SJSA1 (cell line): ENCODE data around the gene MACROH2A1. TPM values are rescaled to one million over a fixed set of nuclear protein-coding genes. Genes with fewer than 3 reads are reported as not detected.

Experiments used
- DNase-seq, 2 experiments: peaks; one replicate each; pipeline ENCODE4 v3.0.0-alpha.2; 2015 to 2020; ENCODE audit warnings: low spot score in 2 of 2, low read depth in 1 of 2
- H3K27ac ChIP-seq: fragments of 250-450 bp; sonication (Bioruptor Pico); 2 replicates; pipeline ENCODE4 v1.5.1; 2020; ENCODE audit warnings: mild to moderate bottlenecking, moderate library complexity
- H3K27me3 ChIP-seq: fragments of 250-450 bp; sonication (Bioruptor Pico); replicated peaks from 2 replicates; pipeline ENCODE4 v1.5.1; 2020; ENCODE audit warnings: mild to moderate bottlenecking, moderate library complexity
- H3K36me3 ChIP-seq: fragments of 250-450 bp; sonication (Bioruptor Pico); 2 replicates; pipeline ENCODE4 v1.5.1; 2020; ENCODE audit warnings: mild to moderate bottlenecking
- H3K4me1 ChIP-seq: fragments of 250-450 bp; sonication (Bioruptor Pico); replicated peaks from 2 replicates; pipeline ENCODE4 v1.6.1; 2021; ENCODE audit warnings: mild to moderate bottlenecking
- H3K4me3 ChIP-seq: fragments of 250-450 bp; sonication (Bioruptor Pico); 2 replicates; pipeline ENCODE4 v1.5.1; 2020; ENCODE audit warnings: mild to moderate bottlenecking
- H3K9me3 ChIP-seq: fragments of 250-450 bp; sonication (Bioruptor Pico); replicated peaks from 2 replicates; pipeline ENCODE4 v1.5.1; 2020; ENCODE audit warnings: mild to moderate bottlenecking
- total RNA-seq: library from RNA; depleted of rRNA; stranded (reverse); fragments of >200 nt; shearing (Covaris generic); gene quantifications from 2 replicates; pipeline ENCODE4 v1.2.3, GENCODE V29; 2014

MACROH2A1 gene
- total RNA-seq, 1 experiment from 2014 or later = 337 TPM

GRCh38 chr5:135386886-135387628 is 12.0 kb downstream of the MACROH2A1 start:
- Histone ChIP-seq H3K9me3 (no peaks in the 10 kb centered on the region), H3K27ac (peak overlapping the region; percentile 1; the same call in 1 of the 2 replicates), H3K36me3 (peaks cover 90% of the 10 kb centered on the region), H3K4me3 (no peak overlapping the region), H3K27me3 (no peaks in the 10 kb centered on the region), H3K4me1 (peaks cover 27% of the 10 kb centered on the region)
- DNase-seq = peak in 1 of 2 experiments; percentile 50

- Histone ChIP-seq H3K4me3 (no peak overlapping the region), H3K36me3 (peaks cover 88% of the 10 kb centered on the region), H3K4me1 (peaks cover 17% of the 10 kb centered on the region), H3K27ac (no peak overlapping the region), H3K9me3 (no peaks in the 10 kb centered on the region), H3K27me3 (no peaks in the 10 kb centered on the region)
- DNase-seq = no peak
These were observed 12.9 kb downstream of the MACROH2A1 start for GRCh38 chr5:135386096-135386495.

- Histone ChIP-seq H3K9me3 (no peaks in the 10 kb centered on the region), H3K4me3 (no peak overlapping the region), H3K27me3 (no peaks in the 10 kb centered on the region), H3K27ac (no peak overlapping the region), H3K4me1 (peaks cover 13% of the 10 kb centered on the region), H3K36me3 (peaks cover 89% of the 10 kb centered on the region)
- no peak for DNase-seq
These were observed 13.5 kb downstream of the MACROH2A1 start for GRCh38 chr5:135385576-135385975.

GRCh38 chr5:135384898-135385297 is 14.1 kb downstream of the MACROH2A1 start:
- Histone ChIP-seq H3K4me1 (peaks cover 13% of the 10 kb centered on the region), H3K9me3 (no peaks in the 10 kb centered on the region), H3K36me3 (peaks cover 89% of the 10 kb centered on the region), H3K4me3 (no peak overlapping the region), H3K27ac (no peak overlapping the region), H3K27me3 (no peaks in the 10 kb centered on the region)
- no peak for DNase-seq

- Histone ChIP-seq H3K27ac (no peak overlapping the region), H3K36me3 (peaks cover 96% of the 10 kb centered on the region), H3K4me3 (no peak overlapping the region), H3K4me1 (peaks cover 13% of the 10 kb centered on the region), H3K9me3 (no peaks in the 10 kb centered on the region), H3K27me3 (no peaks in the 10 kb centered on the region)
- DNase-seq = no peak
These were observed 15.1 kb downstream of the MACROH2A1 start for GRCh38 chr5:135383803-135384495.

GRCh38 chr5:135382981-135383380 is 16.1 kb downstream of the MACROH2A1 start:
- peaks cover 13% of the 10 kb centered on the region for H3K4me1 ChIP-seq
- peaks cover 97% of the 10 kb centered on the region for H3K36me3 ChIP-seq
- no peak for DNase-seq

GRCh38 chr5:135382106-135382790 is 16.8 kb downstream of the MACROH2A1 start:
- no peak overlapping the region for H3K27ac ChIP-seq
- no peaks in the 10 kb centered on the region for H3K27me3 ChIP-seq
- no peak overlapping the region for H3K4me3 ChIP-seq
- peaks cover 8% of the 10 kb centered on the region for H3K4me1 ChIP-seq
- H3K36me3 ChIP-seq = peaks cover 99% of the 10 kb centered on the region
- no peak for DNase-seq
- no peaks in the 10 kb centered on the region for H3K9me3 ChIP-seq

More at GRCh38 chr5:135382981-135383380, 16.1 kb downstream of the MACROH2A1 start:
- no peak overlapping the region for H3K4me3 ChIP-seq
- H3K27me3 ChIP-seq = no peaks in the 10 kb centered on the region
- no peaks in the 10 kb centered on the region for H3K9me3 ChIP-seq
- no peak overlapping the region for H3K27ac ChIP-seq

- H3K27ac ChIP-seq = no peak overlapping the region
- H3K4me1 ChIP-seq = no peaks in the 10 kb centered on the region
- DNase-seq = no peak
- no peaks in the 10 kb centered on the region for H3K27me3 ChIP-seq
- no peak overlapping the region for H3K4me3 ChIP-seq
- no peaks in the 10 kb centered on the region for H3K9me3 ChIP-seq
- peaks cover 99% of the 10 kb centered on the region for H3K36me3 ChIP-seq
These were observed 19.9 kb downstream of the MACROH2A1 start for GRCh38 chr5:135379046-135379654.

- no peak overlapping the region for H3K4me3 ChIP-seq
- peaks cover 99% of the 10 kb centered on the region for H3K36me3 ChIP-seq
- no peaks in the 10 kb centered on the region for H3K9me3 ChIP-seq
- peak in 1 of 2 experiments; percentile 42 for DNase-seq
- H3K27ac ChIP-seq = no peak overlapping the region
- H3K4me1 ChIP-seq = no peaks in the 10 kb centered on the region
- no peaks in the 10 kb centered on the region for H3K27me3 ChIP-seq
These were observed 21.0 kb downstream of the MACROH2A1 start for GRCh38 chr5:135377751-135378680.

GRCh38 chr5:135376961-135377624 is 21.9 kb downstream of the MACROH2A1 start:
- H3K27me3 ChIP-seq = no peaks in the 10 kb centered on the region
- H3K9me3 ChIP-seq = no peaks in the 10 kb centered on the region
- no peak overlapping the region for H3K4me3 ChIP-seq
- H3K4me1 ChIP-seq = no peaks in the 10 kb centered on the region; the same call in 1 of the 2 replicates
- peak in 1 of 2 experiments; percentile 35 for DNase-seq
- no peak overlapping the region for H3K27ac ChIP-seq
- peaks cover 99% of the 10 kb centered on the region for H3K36me3 ChIP-seq

- Histone ChIP-seq H3K4me3 (no peak overlapping the region), H3K27ac (no peak overlapping the region), H3K27me3 (no peaks in the 10 kb centered on the region), H3K4me1 (no peaks in the 10 kb centered on the region; the same call in 1 of the 2 replicates), H3K9me3 (no peaks in the 10 kb centered on the region), H3K36me3 (peaks cover 100% of the 10 kb centered on the region)
- DNase-seq = no peak
These were observed 23.8 kb downstream of the MACROH2A1 start for GRCh38 chr5:135375040-135375793.
